Embryonic facial prominence (tissue), 1 donor: ENCODE measurements around the gene CCDC187.

Experiments
- DNase-seq: peaks from one replicate; pipeline ENCODE4 v3.0.0-alpha.2; 2016; ENCODE audit errors: extremely low spot score

Gene CCDC187

DNA sequence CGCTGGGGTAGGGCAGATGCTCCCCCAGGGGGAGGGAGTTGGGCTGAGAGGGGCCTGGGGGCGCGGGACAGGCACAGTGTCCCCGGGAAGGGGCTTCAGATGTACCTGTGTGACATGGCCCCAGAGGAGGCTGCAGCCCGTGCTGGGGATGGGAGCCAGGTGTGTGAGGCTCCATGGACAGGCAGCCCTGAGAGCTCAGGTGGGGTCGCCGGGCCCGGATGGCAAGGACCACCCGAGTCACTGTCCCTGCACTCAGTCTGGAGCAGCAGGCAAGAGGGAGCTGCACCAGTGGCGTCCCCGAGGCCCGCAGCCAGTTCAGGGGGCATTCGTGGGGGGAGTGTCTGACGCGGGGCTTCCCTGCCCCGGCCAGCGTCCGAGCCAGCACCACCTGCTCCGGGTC lies 18.9 kb downstream of the CCDC187 start:
- no peak for DNase-seq

DNA sequence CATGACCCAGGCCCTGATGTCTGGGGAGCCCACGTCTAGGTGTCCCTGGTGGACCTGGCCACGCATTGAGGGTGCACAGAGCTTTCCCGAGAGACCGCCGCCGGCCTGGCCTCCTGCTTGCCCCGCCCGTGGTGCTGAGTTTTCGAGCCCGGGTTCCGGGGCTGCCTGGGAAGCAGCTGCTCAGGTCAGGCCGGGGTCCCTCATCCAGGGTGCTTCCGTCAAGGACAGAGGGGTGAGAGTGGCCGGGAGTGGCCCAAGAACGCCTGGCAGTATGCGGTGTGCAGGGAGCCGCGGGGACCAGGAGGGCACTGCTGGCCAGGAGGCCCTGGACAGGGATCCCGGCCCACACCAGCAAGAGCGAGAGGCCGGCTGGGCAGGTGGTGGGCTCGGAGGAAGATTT lies 19.6 kb downstream of the CCDC187 start:
- no peak for DNase-seq

DNA sequence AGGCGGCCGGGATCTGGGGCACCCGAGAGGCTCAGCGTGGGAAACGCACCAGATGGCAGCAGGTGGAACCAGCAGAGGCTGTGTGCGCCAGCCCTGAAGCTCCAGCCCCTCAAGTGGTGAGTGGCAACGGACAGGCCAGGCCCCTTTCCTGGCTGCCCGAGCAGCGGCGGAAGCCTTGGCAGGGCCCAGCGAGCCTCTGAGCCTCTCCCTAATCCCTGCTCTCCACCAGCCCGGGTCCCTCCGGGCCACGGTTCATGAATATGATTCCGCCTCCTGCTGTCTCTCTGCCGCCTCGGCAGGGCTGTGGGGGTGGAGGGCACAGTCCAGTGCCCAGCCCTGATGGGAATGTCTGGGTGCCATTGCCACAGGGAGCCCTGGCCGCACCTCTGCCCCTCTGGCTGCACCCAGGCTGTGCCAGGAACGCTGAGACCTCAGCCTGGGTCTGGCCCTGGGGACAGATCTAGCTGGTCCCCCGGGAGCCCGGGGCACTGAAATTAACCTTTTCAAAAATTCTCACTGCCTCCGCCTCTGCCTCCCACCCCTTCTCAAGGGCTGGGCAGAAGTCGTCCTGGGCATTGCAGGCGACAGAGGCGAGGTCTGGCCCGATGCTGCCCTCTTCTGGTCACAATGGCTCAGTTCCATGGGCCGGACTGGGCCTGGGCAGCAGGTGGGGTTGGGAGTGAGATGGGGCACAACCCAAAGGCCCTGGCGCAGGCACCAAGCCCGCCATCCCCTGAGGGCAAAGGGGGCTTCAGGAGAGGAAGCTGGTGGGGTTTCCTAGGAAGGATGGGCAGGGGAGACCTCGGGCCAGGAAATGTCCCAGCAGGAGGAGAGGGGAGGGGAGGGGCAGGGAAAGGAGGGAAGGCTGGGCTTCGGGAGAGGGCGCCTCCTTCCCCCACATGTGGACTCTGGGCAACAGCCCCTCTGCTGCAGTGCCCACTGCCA lies 20.3 kb downstream of the CCDC187 start:
- no peak for DNase-seq

DNA sequence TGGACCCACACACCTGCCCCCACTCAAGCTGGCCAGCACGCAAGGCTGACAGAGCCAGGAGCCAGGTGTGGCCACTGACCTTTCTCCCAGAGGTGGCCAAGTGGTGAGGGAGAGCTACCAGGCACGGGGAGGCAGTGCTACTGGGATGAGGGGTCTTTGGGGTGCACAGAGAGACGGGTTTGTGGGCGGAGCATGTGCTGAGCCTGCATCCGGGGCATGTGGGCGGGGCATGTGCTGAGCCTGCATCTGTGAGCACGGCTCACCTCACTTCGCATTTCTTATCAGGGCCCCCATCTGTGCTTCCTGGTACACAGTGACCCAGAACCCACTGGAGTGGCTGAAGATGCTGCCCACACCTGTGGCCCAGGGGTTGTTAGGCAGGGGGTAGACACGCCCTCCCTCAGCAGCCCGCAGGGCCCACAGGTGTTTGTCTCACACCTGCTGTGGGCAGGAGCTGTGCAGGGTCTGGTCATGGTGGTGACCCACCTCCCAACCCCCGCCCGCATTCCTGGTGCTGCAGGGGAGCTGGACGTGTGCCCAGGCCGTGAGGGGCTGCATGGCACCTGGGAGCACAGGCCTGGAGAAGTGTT lies 21.5 kb downstream of the CCDC187 start:
- DNase-seq = no peak

DNA sequence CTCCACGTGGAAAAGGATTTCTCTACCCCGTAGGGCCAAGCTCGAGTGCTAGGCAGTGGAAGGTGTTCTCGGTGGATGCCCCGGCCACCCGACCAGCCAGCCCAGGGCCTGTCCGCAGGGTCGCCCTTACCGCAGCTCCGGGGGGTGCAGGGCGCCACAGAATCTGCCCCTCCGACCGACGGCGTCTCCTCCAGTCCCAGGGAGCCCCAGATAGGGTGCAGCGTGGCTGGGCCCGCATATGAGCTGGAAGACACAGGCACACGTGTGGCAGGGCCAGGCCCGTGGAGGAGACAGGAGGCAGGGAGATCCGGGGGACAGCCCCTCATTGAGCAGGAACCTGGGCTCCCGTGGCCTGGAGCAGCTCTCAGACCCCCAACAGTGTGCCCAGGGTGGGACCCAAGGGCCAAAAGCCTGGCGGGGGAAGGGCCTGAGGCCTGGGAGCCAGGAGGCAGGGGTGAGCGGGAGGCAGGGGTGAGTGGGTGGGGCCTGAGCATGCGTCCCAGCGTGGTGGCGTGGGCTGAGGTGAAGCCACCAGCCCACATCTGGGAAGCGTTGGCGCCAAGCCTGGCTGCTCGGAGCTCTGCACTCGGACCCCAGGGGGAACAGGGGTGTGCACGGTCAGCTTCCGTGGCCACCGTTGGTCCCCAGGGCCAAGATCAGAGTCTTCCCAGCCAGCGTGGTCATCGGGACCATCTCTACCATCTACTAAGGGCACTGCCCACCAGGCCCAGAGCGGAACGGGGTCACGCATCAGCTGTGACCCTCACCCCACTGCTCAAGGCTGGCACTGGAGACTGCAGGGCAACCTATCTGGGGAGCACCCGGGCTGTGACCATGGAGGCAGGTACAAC lies 22.2 kb downstream of the CCDC187 start:
- no peak for DNase-seq

DNA sequence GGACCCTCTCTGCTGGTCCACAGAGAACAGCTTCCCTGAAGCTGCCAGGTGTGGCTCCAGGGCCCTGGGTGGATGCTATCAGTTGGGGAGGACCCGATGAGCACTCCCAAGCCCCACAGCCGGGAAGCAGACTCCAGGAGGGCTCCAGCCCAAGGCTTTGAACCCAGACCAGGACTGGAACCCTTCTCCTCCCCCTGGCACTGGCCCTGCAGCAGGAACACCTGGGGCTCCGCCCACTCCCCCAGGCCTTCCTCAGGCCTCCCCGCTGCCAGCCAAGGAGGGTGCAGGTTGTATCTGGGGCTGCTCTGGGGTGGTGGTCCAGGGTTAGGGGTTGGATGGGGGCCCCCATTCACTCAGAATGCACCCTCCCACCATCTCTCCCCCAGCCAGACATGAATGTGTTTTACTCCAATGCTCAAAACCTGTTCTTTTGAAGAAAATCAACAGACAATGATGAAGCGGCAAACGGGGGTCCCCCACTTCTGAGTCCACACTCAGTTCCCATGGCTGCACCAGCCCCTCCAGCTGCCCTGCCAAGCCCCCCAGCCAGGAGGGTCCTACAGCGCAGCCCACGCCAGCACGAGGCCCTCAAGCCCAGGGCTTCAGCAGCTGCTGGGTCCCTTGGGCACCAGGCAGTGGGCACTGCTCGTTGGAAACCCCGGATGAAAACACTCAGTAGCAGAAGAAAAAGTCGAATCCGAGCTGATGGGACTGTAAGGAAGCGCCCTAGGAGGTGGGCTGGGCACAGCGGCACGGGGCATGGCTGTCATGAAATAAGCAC lies 23.2 kb downstream of the CCDC187 start:
- DNase-seq = no peak

DNA sequence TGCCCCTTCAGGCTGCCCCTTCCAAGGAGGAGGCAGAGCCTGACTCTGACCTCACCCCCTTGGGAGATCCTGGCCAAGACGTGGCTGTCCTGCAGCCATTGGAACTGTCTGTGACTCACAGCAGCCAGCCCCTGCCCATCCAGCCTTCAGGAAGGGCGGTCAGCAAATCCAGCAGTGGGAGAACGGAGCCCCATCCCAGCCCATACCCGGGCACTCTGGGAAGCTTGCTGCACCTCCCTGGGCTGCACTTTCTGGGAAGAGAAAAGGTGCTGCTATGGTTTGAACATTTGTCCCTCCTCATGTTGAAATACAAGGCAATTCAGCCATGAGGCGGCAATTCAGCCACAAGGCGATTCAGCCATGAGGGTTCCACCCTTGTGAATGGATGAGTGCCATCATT lies 24.4 kb downstream of the CCDC187 start:
- no peak for DNase-seq

DNA sequence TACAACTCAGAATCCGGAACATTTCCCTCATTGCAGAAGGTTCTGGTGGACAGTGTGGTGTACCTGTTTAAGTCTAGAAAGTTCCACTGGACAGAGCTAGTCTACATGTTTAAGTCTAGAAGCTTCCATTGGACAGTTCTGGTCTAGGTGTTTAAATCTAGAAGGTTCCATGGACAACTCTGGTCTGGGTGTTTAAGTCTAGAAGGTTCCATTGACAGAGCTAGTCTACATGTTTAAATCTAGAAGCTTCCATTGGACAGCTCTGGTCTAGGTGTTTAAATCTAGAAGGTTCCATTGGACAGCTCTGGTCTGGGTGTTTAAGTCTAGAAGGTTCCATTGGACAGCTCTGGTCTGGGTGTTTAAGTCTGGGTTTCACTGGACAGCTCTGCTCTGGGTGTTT lies 25.0 kb downstream of the CCDC187 start:
- DNase-seq = no peak

DNA sequence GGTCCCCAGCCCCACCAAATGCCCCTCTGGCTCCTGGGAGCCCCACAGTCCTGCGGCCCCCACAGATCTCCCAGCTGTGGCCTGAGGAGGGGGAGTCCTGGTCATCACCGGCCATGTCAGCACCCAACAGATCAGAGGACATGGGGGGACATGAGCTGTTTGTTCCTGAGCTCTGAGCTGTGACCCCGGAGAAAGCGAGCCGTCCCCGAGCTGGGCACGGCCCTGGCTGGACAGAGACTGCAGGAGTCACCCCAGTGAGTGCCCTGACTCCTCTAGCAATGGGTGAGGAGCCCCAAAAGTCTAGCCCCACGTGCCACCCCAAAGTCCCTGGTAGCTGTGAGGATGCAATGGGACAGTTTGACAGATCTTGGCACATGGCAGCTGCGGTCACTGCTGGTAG lies 25.7 kb downstream of the CCDC187 start:
- DNase-seq = no peak

DNA sequence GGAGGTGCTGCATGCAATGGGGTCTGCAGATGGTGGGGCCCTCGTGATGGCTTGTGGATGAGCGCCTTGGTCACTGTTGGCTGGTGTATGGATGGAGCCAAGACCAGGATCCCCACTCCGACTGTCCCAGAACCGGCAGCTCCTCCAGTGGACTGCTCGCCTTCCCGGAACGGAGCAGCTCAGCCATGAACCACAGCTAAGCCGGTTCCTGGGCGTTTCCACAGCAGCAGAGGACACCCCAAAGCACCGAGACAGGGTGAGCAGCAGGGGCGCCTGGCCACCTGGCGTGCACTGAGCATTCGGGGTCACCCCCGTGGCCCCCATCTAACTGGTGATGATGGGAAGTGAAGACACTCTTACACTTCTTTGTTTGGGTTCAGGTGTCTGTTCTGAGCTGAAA lies 26.1 kb downstream of the CCDC187 start:
- DNase-seq = no peak

DNA sequence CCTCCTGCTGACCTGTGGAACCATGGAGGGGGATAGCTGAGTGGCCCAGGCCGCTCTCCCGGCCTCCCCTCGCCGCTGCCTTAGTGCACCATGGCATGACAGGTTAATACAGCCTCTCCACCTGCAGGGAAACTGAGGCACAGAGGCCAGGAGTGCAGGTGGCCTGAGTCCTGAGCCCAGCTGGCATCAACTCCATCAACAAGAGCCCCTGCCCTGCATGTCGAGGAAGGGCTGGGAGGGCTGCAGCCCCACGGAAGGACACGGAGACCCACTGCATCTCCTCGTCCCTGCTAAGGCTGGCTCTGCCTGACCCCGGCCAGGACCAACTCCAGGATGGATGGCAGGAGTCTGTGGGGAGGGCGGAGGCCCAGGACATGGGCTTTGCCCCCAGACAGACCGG lies 27.2 kb downstream of the CCDC187 start:
- DNase-seq = no peak

DNA sequence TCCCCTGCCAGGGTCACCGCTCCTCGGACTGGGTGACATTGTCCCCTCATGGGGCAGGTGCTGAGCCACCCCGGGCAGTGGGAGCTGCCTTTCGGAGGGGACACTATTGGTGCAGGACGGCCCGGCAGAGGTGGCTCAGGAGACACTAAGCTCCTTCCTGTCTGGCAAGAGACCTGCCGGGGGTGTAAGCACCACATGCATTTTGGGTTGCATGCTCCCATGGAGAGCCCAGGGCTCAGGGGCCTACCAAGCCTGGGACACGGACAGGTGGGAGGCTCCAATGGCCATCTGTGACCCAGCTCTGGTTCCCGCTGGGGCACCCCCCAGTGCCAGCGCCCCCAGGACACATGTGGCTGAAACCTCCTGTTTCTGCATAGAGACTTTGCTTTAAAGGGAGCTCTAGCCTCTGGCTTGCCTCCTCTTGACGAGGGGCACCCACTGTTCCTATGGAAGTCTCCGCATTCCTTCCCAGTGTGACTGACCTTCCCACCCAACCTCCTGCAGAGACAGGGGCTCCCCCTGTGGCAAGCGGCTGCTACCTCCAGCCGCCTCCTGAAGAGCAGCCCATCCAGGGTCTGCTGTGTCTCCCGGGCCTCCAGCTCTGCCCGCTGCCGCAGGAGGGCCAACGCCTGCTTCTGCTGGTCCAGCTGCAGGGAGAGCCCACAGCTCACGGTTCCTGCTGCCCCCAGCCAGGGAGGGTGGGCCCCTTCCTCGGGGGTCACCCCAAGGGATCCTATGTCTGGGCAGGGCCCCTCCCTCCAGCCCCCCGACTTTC lies 28.1 kb downstream of the CCDC187 start:
- DNase-seq = no peak

DNA sequence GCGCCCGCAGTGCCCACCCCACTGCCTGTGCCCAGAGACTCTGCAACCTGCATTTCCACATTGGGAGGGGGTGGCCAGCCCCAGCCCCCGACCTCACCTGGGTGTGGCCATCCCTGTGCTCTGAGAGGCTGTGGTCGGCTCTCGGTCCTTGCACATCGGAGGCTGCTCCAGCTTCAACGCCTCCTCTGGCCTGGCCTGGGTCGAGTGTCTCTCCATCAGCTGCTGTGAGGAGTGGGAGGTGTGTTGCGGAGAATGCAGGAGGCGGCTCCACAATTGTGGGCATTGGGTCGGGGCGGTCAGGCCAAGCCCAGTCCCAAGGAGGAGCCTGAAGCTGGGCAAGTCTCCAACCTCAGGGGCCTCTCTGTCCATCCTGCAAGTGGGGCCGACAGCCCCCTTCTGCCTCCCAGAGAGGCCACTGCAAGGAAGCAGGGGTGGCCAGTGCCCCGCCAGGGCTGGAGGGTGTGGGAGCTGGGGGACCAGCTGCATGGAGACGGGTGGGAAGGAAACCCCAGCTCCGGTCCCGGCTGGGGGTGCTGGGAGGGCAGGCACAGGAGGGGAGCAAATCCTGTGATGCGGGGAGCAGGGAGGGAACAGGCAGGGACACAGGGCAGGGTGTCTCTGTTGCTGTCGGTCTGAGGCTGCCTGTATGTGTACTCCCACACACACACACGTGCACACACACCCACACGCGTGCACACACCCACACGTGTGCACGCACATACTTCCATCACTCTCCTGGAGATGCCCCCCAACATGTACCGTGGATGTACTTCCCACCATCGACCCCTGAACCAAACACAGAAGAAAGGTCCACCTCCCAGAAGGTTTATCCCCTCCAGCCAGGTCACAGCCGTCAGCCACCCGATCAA lies 28.9 kb downstream of the CCDC187 start:
- no peak for DNase-seq

DNA sequence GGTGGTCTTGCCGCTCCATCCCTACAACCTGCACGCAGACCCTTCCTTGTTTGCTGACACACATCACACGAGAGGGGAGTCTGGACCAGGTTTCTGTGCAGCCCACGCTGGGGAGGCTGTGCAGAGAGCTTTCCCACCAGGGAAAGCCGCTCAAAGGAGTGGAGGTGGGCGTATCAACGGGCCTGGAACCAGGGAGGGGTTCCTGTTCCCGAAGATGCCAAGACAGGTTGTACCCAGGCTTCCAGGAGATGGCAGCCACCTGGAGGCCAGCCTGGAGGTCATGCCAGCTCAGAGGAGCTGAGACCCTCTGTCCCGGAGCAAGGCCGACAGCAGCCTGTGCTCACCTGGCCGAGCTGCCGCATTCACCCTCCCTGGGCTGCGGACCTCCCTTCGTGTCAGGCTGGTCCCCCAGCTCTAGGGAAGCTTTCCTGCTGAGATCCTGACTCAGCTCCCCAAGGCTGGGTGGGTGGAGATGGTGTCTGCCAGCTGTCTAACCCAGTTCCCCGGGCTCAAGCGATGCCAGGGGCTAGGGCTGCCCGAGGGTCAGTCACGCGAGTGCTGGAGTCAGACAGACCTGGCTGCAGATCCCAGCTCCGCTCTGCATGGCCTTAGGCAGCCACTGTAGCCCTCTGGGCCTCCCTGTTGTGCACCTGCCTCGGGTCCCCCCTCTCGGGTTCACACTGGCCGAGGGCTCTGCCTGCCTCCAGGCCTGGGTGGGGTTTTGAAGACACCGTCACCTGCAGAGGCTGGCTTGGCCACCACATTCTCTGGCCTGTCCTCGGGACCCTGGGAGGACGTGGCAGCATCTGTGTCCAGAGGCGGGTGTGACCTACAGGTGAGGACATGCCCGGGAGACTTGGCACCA lies 29.7 kb downstream of the CCDC187 start:
- no peak for DNase-seq

DNA sequence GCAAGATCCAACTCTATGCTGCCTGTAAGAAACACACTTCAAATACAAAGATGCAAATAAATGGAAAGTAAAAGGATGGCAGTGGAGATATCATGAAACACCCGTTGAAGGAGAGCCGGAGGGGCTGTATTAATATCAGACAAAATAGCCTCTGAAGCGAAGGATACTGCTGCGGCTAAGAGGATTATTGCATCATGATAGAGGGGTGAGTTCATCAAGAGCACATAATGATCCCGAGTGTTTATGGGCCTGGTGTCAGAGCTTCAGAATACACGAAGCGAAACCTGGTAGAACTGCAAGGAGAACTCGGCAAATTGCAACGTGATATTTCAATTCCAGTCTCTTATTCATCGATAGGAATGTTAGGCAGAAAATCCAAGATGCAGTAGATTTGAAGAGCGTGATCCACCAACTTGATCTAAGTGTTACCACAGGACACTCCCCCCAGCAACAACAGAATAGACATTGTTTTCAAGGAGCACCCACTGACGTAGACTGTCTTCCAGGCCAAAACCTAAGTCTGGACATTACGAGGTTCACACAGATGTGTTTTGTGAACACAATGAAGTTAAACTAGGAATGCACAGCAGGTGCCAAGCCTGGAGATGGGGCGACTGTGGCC lies 30.5 kb downstream of the CCDC187 start:
- no peak for DNase-seq

DNA sequence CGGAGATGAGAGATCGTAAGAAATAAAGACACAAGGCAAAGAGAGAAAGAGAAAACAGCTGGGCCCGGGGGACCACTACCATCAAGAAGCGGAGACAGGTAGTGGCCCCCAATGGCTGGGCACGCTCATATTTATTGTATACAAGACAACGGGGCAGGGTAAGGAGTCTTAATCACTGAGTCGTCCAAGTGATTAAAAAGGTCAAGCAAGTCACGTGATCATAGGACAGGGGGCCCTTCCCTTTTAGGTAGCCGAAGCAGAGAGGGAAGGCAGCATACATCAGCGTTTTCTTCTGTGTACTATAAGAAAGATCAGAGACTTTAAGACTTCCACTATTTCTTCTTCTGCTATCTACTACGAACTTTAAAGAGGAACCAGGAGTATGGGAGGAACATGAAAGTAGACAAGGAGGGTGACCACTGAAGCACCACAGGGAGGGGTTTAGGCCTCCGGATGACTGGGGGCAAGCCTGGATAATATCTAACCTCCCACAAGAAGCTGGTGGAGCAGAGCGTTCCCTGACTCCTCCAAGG lies 33.7 kb downstream of the CCDC187 start:
- no peak for DNase-seq

DNA sequence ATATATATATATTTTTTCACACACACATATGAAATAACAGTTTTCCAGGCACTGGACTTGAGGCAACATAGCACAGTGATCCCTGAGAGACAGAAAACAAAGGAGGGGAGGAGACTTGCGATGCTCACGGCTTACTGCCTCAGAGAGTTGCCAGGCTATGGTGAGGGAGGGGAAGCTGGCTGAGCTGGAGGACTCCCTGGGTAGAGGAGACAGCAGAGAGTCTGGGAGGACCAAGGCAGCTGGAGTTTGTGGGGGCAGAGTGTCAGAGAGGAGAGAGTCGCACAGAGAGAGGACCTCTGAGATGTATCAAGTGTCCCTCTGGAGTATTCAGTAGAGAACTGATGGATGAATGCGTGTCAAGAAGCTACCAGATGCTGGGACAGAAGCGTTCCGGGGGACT lies 35.2 kb downstream of the CCDC187 start:
- DNase-seq = no peak

DNA sequence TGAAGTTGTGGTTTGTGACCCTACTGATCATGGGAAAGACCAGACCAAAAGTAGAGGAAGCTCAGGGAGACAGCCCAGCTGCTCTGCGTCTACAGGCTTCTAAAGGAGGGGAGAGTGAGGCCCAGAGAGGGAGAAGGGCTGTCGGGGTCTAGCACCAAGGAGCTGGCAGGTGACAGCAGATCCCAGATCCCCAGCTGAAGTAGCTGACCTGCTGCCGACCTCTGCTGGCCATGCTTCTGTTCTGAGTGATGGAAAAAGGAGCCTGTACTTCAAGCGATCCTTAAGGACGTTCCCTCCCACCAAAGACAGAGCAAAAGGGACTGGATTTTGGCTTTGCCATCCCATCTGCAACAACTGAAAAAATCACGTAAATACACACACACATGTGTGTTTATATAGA lies 35.6 kb downstream of the CCDC187 start:
- no peak for DNase-seq
